DOHH2 (cell line): ENCODE data around the gene KIAA1958.

ENCODE experiments used
- H3F3A ChIP-seq: fragments of 200-600 bp; sonication (generic), shearing (Covaris generic); 2 replicates; pipeline ENCODE4 v1.6.0; 2016; ENCODE audit warnings: antibody characterized with exemption, mild to moderate bottlenecking; ENCODE audit not compliant: control insufficient read depth, insufficient read depth
- H3K27ac ChIP-seq: fragments of 200-600 bp; sonication (generic); 2 replicates; pipeline ENCODE4 v1.5.1; 2014; ENCODE audit warnings: low read depth, mild to moderate bottlenecking, low read length, moderate library complexity
- H3K27me3 ChIP-seq: fragments of 200-600 bp; sonication (generic); 2 replicates; pipeline ENCODE4 v1.6.1; 2014; ENCODE audit warnings: mild to moderate bottlenecking, low read length, mixed read lengths; ENCODE audit not compliant: control insufficient read depth
- H3K36me3 ChIP-seq: fragments of 200-600 bp; sonication (generic); 2 replicates; pipeline ENCODE4 v1.6.1; 2014; ENCODE audit warnings: mild to moderate bottlenecking, low read length, moderate library complexity, mixed read lengths; ENCODE audit not compliant: control insufficient read depth
- H3K4me1 ChIP-seq: fragments of 200-600 bp; sonication (generic); 2 replicates; pipeline ENCODE4 v1.6.1; 2014; ENCODE audit warnings: mild to moderate bottlenecking, low read length, mixed read lengths; ENCODE audit not compliant: control insufficient read depth
- H3K4me2 ChIP-seq: fragments of 200-600 bp; sonication (generic); 2 replicates; pipeline ENCODE4 v1.6.0; 2014; ENCODE audit warnings: mild to moderate bottlenecking, low read length, moderate library complexity
- H3K4me3 ChIP-seq: fragments of 200-600 bp; sonication (generic); 2 replicates; pipeline ENCODE4 v1.5.1; 2014; ENCODE audit warnings: mild to moderate bottlenecking, low read length, mixed read lengths
- H3K79me2 ChIP-seq: fragments of 200-600 bp; sonication (generic); 2 replicates; pipeline ENCODE4 v1.6.1; 2014; ENCODE audit warnings: mild to moderate bottlenecking, low read length, mixed read lengths; ENCODE audit not compliant: control insufficient read depth
- H3K9me2 ChIP-seq: fragments of 200-600 bp; sonication (generic); replicated peaks from 2 replicates; pipeline ENCODE4 v1.6.1; 2014; ENCODE audit warnings: mild to moderate bottlenecking, low read length, mixed read lengths; ENCODE audit not compliant: control insufficient read depth
- H3K9me3 ChIP-seq: fragments of 200-600 bp; sonication (generic); 2 replicates; pipeline ENCODE4 v1.6.1; 2014; ENCODE audit warnings: antibody characterized with exemption, low read length, mixed read lengths; ENCODE audit not compliant: control insufficient read depth, insufficient read depth
- H4K20me1 ChIP-seq: fragments of 200-600 bp; sonication (generic); 2 replicates; pipeline ENCODE4 v1.6.0; 2014; ENCODE audit warnings: low read depth, mild to moderate bottlenecking, antibody characterized with exemption, low read length, moderate library complexity; ENCODE audit not compliant: control insufficient read depth, insufficient read depth
- CTCF ChIP-seq: fragments of 200-600 bp; sonication (generic); IDR thresholded peaks from one replicate; pipeline ENCODE4 v1.5.1; 2014; ENCODE audit warnings: antibody characterized with exemption, mild to moderate bottlenecking, low read depth, low read length; ENCODE audit not compliant: poor library complexity, severe bottlenecking
- EZH2phosphoT487 ChIP-seq: fragments of 200-600 bp; sonication (generic); IDR thresholded peaks from 2 replicates; pipeline ENCODE4 v1.6.1; 2017; ENCODE audit warnings: borderline replicate concordance, mild to moderate bottlenecking, antibody characterized with exemption, low read length, moderate library complexity, mixed read lengths

KIAA1958 gene

GRCh38 chr9:112615584-112616266, 129.1 kb downstream of the KIAA1958 start:
- no peaks in the 10 kb centered on the region for H4K20me1 ChIP-seq
- no peak overlapping the region for H3K27ac ChIP-seq
- H3K9me3 ChIP-seq = no peaks in the 10 kb centered on the region
- H3K36me3 ChIP-seq = peaks cover 10% of the 10 kb centered on the region; the same call in 1 of the 2 replicates
- H3F3A ChIP-seq = no peaks in the 10 kb centered on the region
- TF ChIP-seq CTCF (no peak), EZH2phosphoT487 (no peak)
- no peaks in the 10 kb centered on the region for H3K27me3 ChIP-seq
- H3K4me2 ChIP-seq = no peak overlapping the region
- H3K4me1 ChIP-seq = peaks cover 4% of the 10 kb centered on the region
- no peaks in the 10 kb centered on the region for H3K9me2 ChIP-seq
- no peak overlapping the region for H3K4me3 ChIP-seq
- no peaks in the 10 kb centered on the region for H3K79me2 ChIP-seq

GRCh38 chr9:112617371-112617770, 130.7 kb downstream of the KIAA1958 start:
- Histone ChIP-seq H4K20me1 (no peaks in the 10 kb centered on the region), H3K4me2 (no peak overlapping the region), H3K9me3 (no peaks in the 10 kb centered on the region), H3K9me2 (no peaks in the 10 kb centered on the region), H3K4me3 (no peak overlapping the region), H3K36me3 (peaks cover 10% of the 10 kb centered on the region; the same call in 1 of the 2 replicates), H3K79me2 (no peaks in the 10 kb centered on the region), H3F3A (no peaks in the 10 kb centered on the region), H3K27me3 (no peaks in the 10 kb centered on the region), H3K4me1 (peaks cover 7% of the 10 kb centered on the region), H3K27ac (no peak overlapping the region)
- TF ChIP-seq EZH2phosphoT487 (no peak), CTCF (no peak)

DNA sequence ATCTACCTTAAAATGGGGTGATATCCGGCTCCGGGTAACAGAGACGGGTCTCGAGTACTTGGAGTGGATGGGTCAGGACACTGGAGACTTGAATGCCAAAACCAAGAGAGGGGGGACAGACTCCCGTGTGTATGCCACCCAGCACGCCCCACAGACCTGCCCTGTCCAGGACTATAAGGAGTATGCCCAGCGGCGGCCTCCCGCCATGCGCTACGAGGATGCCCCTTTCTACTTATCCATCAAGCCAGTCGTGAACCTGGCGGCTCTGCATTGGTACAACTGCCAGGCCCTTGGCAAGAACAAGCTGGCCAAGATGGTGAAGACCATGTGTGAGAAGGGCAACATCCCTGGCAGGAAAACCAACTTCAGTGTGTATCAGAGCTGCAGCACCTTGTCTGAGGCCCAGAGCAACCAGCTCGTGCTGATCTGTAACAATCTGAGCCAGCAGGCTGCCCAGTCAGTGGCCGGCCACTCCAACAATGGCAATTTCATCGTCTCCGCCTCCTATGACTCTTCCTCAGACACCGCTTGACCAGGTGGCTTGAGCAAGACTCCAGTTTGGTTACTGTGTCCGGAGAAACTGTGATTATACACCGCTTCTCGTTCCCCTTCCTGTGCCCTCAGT, 131.9 kb downstream of the KIAA1958 start:
- H3K9me3 ChIP-seq = no peaks in the 10 kb centered on the region
- no peaks in the 10 kb centered on the region for H3K9me2 ChIP-seq
- H3K4me2 ChIP-seq = no peak overlapping the region
- H3K36me3 ChIP-seq = peaks cover 10% of the 10 kb centered on the region; the same call in 1 of the 2 replicates
- no peak overlapping the region for H3K4me3 ChIP-seq
- H3F3A ChIP-seq = no peaks in the 10 kb centered on the region
- H3K4me1 ChIP-seq = peaks cover 7% of the 10 kb centered on the region
- H3K27ac ChIP-seq = no peak overlapping the region
- no peaks in the 10 kb centered on the region for H3K27me3 ChIP-seq
- H3K79me2 ChIP-seq = no peaks in the 10 kb centered on the region
- H4K20me1 ChIP-seq = no peaks in the 10 kb centered on the region
- no peak for TF ChIP-seq CTCF
